ENCODE data around the gene EBF3.

DNA sequence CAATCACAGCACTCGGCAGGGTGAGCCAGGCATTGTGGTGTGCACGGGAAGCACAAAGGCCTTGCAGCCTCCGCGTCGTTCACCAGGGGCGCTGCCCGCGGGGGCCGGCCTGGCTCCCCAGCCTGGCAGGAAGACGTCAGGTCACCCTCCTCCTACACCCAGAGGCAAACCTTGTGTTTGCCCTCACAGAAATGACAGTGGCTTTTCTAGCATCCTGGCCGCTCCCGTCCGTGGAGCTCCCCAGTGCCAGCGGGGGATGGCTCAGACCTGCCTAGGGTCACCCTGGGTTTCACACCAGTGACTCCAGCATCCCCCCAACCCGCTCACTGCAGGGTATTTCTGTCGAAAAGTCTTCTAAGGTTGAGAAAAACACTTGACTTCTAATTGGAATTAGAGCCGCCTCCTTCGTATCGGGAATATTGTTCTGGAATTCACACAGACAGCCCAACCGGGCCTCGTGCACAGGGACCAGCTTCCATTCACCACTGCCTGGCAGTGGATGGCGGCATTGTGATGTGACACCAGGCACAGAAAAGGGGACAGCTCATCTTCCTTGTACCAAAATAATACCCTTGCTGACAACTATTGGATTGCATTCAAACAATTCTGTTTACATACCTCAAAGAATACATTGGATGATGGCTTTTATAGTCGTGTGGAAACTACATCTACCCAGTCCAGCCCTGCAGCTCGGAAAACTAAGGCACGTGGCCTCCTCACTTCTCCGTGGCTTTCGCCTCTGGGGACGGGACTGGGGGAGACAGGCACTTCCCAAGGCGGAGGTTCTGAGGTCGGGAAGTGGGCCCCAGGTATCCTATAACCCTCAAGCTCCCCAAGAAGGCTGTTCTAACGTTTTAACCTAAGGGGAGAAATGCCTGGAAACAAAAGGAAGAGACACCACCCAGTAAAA, 109.0 kb downstream of the EBF3 start:
- TF ChIP-seq, protein P1, sequence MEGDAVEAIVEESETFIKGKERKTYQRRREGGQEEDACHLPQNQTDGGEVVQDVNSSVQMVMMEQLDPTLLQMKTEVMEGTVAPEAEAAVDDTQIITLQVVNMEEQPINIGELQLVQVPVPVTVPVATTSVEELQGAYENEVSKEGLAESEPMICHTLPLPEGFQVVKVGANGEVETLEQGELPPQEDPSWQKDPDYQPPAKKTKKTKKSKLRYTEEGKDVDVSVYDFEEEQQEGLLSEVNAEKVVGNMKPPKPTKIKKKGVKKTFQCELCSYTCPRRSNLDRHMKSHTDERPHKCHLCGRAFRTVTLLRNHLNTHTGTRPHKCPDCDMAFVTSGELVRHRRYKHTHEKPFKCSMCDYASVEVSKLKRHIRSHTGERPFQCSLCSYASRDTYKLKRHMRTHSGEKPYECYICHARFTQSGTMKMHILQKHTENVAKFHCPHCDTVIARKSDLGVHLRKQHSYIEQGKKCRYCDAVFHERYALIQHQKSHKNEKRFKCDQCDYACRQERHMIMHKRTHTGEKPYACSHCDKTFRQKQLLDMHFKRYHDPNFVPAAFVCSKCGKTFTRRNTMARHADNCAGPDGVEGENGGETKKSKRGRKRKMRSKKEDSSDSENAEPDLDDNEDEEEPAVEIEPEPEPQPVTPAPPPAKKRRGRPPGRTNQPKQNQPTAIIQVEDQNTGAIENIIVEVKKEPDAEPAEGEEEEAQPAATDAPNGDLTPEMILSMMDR (conservative IDR thresholded peaks at IDR 0.05; ENCODE audit: low read depth, low read length): no peak
- TF ChIP-seq EZH2 (IDR thresholded peaks at IDR 0.05; ENCODE audit: low read length, unreplicated experiment): no peak
- no peak for TF ChIP-seq EZH2phosphoT487 (IDR thresholded peaks at IDR 0.05; ENCODE audit: borderline replicate concordance, low read length)
